Measurements from ENCODE around the gene PRR14L. TPM values are rescaled to one million over a fixed set of nuclear protein-coding genes. Genes with fewer than 3 reads are reported as not detected.

Gene PRR14L
- total RNA-seq: 17.7 and 20.0 TPM in 2 replicates

DNA sequence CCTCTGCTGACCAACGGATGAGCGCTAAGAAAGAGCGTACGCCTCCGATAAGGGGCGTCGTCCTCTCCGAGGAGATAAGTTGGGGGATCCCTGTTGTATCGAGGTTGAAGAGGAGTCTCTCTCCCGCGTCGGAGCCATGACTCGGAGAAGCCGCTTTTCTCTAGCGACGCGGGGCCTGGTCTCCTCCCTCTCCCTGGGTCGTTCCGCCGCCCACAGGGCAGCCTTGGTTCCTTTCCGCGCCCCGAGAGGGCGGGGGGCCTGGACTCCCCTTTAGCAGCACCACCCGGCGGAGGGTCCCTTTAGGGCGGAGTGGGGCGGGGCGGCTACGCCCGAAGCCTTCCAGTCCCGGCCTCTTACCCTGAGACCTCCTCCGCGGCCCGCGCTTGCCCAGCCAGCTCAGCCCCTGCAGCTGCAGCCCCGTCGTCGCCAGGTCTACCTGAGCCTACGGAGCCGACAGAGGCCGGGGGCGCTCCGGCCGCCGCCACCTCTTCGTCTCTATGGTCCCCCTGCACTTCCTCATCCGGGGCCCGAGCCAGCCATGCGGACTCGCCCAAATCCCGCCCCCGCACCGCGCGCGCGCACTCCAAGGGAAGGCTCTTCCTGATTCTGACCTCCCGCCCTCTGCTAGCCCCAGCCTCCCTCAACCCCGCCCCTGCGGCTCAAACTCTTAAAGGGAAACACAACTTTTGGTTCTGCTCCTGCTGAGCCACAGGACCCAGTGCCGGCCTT is at the start of gene PRR14L:
Gene PRR14L, minus strand, starts transcription at position 497 of the 729 bp plus-strand sequence. CDS start 11,272 bp downstream, outside the sequence.

DNA sequence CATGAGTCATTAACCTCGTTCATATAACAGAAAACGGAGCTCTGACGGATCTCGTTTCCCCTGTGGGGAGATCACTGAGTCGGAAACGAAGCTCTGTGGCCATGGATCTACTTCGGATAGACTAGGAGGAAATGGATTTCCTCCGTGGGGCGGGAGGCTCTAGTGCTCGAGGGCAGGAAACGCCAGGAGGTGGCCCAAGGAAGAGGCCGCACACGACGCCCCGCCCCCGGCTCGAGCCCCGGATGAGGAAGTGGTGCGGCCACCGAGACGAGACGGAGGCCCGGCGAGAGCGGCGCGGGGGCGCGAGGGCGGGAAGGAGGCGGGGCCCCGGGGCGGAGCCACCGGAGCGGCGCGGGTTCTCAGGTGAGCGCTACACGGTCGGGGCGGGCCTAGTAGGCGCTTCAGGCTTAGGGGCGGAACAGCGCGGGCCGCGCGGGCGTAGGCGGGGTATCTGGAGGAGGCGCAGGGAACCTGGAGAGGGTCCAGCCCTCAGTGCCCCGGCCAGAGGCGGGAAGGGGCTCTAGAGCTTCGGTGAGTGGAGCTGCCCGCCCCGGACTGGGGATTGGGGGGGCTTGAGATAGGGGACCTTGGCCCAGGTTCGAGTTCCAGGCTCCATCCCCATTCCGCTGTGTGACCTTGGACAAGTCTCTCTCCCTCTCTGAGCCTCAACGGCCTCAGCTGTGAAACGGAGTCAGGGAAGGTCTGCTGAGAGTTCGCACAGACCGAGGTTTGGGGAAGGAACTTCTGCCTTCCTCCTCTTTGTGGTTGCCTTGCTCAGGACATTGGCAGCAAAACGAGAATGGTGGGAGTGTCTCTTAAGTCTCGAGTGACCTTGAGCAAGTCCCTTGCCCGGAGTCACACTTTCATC is 3.9 kb upstream of the PRR14L start, which contains the start of gene DEPDC5:
Gene DEPDC5, plus strand, starts transcription at position 386 of the 868 bp plus-strand sequence. CDS start 903 bp downstream, outside the sequence.

DNA sequence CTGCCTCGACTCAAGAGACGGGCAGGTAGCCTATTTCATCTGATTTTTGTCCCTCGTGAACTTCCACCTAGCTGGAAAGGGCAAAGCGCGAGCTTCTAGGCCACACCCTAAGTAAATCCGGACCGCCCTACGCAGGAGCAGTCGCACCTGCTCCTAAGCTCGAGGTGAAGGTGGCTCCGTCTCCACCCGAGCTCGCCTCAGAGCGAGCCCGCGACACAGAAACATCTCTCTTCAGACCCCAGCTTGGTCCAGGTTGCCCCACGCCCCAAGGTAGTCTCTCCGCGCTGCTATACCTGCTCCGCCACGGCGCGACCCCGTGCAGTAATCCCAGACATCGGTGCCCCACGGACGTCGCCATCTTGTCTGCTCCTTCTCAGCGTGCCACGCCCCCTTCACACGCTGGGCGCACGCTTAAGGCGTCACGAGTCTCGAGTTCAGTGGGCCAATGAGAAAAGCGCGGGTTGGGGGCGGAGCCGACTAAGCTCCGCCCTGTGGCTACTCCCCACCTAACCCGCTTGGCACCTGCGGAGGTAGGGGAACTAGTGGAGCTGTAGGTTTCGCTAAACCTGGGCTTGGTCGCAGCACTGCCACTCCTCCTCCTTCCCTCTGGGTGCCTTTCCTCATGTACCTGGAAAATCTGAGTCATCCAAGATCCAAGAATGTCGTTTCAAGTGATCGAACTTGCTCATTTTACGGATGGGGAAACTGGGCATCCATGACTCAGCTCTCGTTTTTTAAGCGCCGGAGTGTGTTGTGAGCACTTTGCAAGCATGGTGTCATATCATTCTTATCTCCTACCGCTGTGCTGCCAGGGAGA is 87.9 kb downstream of the PRR14L start, which contains the start of gene PISD:
Gene PISD, minus strand, starts transcription at position 365 of the 817 bp plus-strand sequence. Its CDS starts 7 bp downstream, at position 358.

Other genes with a start within 250 kb of the PRR14L start
- gene PISD, start 87.9 kb downstream of the PRR14L start, total RNA-seq: 29.3 and 36.7 TPM in 2 replicates
- gene DEPDC5, start 3.9 kb upstream of the PRR14L start, total RNA-seq: 10.2 and 10.6 TPM in 2 replicates
- gene YWHAH, start 194.4 kb upstream of the PRR14L start, total RNA-seq: 91.7 and 95.9 TPM in 2 replicates